Prostate gland (tissue), 2 donors: Measurements from ENCODE around the gene FAM216B.

Source experiments
- POLR2A ChIP-seq: fragments of 450-650 bp; IDR thresholded peaks from one replicate; pipeline ENCODE4 v1.6.1; 2016; ENCODE audit warnings: antibody characterized with exemption, mild to moderate bottlenecking
- POLR2AphosphoS5 ChIP-seq: sonication (generic); formaldehyde crosslinking; IDR thresholded peaks from one replicate; pipeline ENCODE4 v1.6.1; 2017; ENCODE audit warnings: antibody characterized with exemption
- TF ChIP-seq, protein P1 (sequence below), 4 experiments: fragments of 200-600 bp in 2 of 4; fragments of 450-650 bp in 2 of 4; sonication (generic) in 2 of 4; IDR thresholded peaks; 1 replicate in 3 of 4; 2 replicates in 1 of 4; pipeline ENCODE4 v1.5.1; 2016 to 2019; ENCODE audit warnings: antibody characterized with exemption in 4 of 4, mild to moderate bottlenecking in 2 of 4, moderate library complexity in 2 of 4

- TF ChIP-seq POLR2A, result no peak
- TF ChIP-seq, protein P1, sequence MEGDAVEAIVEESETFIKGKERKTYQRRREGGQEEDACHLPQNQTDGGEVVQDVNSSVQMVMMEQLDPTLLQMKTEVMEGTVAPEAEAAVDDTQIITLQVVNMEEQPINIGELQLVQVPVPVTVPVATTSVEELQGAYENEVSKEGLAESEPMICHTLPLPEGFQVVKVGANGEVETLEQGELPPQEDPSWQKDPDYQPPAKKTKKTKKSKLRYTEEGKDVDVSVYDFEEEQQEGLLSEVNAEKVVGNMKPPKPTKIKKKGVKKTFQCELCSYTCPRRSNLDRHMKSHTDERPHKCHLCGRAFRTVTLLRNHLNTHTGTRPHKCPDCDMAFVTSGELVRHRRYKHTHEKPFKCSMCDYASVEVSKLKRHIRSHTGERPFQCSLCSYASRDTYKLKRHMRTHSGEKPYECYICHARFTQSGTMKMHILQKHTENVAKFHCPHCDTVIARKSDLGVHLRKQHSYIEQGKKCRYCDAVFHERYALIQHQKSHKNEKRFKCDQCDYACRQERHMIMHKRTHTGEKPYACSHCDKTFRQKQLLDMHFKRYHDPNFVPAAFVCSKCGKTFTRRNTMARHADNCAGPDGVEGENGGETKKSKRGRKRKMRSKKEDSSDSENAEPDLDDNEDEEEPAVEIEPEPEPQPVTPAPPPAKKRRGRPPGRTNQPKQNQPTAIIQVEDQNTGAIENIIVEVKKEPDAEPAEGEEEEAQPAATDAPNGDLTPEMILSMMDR (IDR thresholded peaks at IDR 0.05), result no peak
- no peak for TF ChIP-seq POLR2AphosphoS5
These were observed 49.3 kb upstream of the FAM216B start for GRCh38 chr13:42732073-42732472.
